NOMO-1 (cell line): Measurements from ENCODE around the gene OR10H5.
"Not testable (repeated sequence)": the region's sequence is repeated elsewhere in the genome, so short reads cannot be mapped to it uniquely, and the experiment has no call there.

Experiments
- DNase-seq, 2 experiments: peaks; one replicate each; lab custom pipeline; 2025; ENCODE audit not compliant: unreplicated experiment in 2 of 2; lab: John Stamatoyannopoulos, UW

OR10H5 gene

GRCh38 chr19:15841875-15842569, 54.6 kb downstream of the OR10H5 start:
- no peak for DNase-seq

- DNase-seq, result no peak
These were observed 55.9 kb downstream of the OR10H5 start for GRCh38 chr19:15843203-15843893.

- DNase-seq, result not testable (repeated sequence)
These were observed 56.4 kb downstream of the OR10H5 start for GRCh38 chr19:15843894-15844222.

- DNase-seq, result no peak
These were observed 59.5 kb downstream of the OR10H5 start for GRCh38 chr19:15846923-15847322.

- DNase-seq, result no peak
These were observed 62.9 kb downstream of the OR10H5 start for GRCh38 chr19:15850385-15850784.
